ENCODE results near the gene SP1.

SP1 gene

DNA sequence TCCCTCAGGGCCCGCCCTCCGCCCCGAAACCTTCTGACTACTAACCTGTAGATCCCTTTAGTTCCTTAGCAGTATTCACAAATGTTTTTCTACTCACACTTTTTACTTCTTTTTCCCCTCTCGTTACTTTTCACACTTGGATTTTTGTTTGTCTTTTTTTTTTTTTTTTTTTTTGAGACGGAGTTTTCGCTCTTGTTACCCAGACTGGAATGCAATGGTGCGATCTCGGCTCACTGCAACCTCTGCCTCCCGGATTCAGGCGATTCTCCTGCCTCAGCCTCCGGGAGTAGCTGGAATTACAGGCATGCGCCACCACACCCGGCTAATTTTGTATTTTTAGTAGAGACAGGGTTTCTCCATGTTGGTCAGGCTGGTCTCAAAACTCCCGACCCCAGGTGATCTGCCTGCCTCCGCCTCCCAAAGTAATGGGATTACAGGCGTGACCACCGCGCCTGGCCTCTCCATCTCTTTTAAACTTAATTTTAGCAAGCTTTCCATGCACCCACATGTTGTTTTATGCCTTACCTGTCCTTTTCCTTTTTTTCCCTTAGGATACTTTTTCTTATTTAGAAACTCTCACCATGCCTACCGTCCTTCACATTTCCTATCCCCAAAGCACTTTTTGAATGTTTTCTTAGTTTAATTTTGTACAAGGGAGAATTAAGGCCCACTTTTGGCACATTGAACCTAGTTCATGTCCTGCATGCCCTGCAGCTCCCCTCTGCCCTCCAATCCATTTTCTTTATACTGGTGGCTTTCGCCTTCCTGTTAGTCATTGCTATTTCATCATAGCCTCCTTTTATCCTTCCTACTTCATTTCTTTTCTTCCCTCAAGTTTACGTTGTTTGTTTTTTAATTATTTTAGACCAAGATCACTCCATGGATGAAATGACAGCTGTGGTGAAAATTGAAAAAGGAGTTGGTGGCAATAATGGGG is 1.1 kb downstream of the SP1 start (continued):
- TF ChIP-seq ZNF629 (tag by site-specific recombination; IDR thresholded peaks at IDR 0.05), result peak; percentile 20; the same call in 1 of the 2 replicates
- no peak for TF ChIP-seq PBX3 (CRISPR knock-in tag; IDR thresholded peaks at IDR 0.05)
- no peak for TF ChIP-seq ZNF366 (tag by site-specific recombination; conservative IDR thresholded peaks at IDR 0.05)
- no peak for TF ChIP-seq MEIS1 (CRISPR knock-in tag; IDR thresholded peaks at IDR 0.05; ENCODE audit: borderline replicate concordance)
- TF ChIP-seq ZNF341 (tag by site-specific recombination; IDR thresholded peaks at IDR 0.05; ENCODE audit: low read depth), result peak; percentile 52
- no peak for TF ChIP-seq ZNF792 (tag by site-specific recombination; IDR thresholded peaks at IDR 0.05)
- TF ChIP-seq ZNF600 (tag by site-specific recombination; IDR thresholded peaks at IDR 0.05), result peak; percentile 89
- no peak for TF ChIP-seq ZNF776 (tag by site-specific recombination; IDR thresholded peaks at IDR 0.05; ENCODE audit: borderline replicate concordance)
- TF ChIP-seq ZNF140 (tag by site-specific recombination; IDR thresholded peaks at IDR 0.05), result no peak
- 0 out of 2 replicates have a peak, but pooled peaks have one; percentile 28 for TF ChIP-seq ZNF324 (tag by site-specific recombination; IDR thresholded peaks at IDR 0.05)
- TF ChIP-seq, protein P1, sequence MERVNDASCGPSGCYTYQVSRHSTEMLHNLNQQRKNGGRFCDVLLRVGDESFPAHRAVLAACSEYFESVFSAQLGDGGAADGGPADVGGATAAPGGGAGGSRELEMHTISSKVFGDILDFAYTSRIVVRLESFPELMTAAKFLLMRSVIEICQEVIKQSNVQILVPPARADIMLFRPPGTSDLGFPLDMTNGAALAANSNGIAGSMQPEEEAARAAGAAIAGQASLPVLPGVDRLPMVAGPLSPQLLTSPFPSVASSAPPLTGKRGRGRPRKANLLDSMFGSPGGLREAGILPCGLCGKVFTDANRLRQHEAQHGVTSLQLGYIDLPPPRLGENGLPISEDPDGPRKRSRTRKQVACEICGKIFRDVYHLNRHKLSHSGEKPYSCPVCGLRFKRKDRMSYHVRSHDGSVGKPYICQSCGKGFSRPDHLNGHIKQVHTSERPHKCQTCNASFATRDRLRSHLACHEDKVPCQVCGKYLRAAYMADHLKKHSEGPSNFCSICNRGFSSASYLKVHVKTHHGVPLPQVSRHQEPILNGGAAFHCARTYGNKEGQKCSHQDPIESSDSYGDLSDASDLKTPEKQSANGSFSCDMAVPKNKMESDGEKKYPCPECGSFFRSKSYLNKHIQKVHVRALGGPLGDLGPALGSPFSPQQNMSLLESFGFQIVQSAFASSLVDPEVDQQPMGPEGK (tag by site-specific recombination; IDR thresholded peaks at IDR 0.05), result peak; percentile 56; the same call in 1 of the 2 replicates
- TF ChIP-seq KLF8 (tag by site-specific recombination; IDR thresholded peaks at IDR 0.05), result peak; percentile 97
- no peak for TF ChIP-seq GFI1B (tag by site-specific recombination; IDR thresholded peaks at IDR 0.05)
- no peak for TF ChIP-seq SALL2 (tag by site-specific recombination; IDR thresholded peaks at IDR 0.05; ENCODE audit: borderline replicate concordance)
- no peak for TF ChIP-seq ZNF24 (tag by site-specific recombination; IDR thresholded peaks at IDR 0.05)
- no peak; the same call in 1 of the 2 replicates for TF ChIP-seq CTCF (tag by site-specific recombination; IDR thresholded peaks at IDR 0.05)
- TF ChIP-seq ZNF571 (tag by site-specific recombination; IDR thresholded peaks at IDR 0.05), result no peak
- TF ChIP-seq ZNF335 (tag by site-specific recombination; conservative IDR thresholded peaks at IDR 0.05), result peak; percentile 97
- TF ChIP-seq, protein P2, sequence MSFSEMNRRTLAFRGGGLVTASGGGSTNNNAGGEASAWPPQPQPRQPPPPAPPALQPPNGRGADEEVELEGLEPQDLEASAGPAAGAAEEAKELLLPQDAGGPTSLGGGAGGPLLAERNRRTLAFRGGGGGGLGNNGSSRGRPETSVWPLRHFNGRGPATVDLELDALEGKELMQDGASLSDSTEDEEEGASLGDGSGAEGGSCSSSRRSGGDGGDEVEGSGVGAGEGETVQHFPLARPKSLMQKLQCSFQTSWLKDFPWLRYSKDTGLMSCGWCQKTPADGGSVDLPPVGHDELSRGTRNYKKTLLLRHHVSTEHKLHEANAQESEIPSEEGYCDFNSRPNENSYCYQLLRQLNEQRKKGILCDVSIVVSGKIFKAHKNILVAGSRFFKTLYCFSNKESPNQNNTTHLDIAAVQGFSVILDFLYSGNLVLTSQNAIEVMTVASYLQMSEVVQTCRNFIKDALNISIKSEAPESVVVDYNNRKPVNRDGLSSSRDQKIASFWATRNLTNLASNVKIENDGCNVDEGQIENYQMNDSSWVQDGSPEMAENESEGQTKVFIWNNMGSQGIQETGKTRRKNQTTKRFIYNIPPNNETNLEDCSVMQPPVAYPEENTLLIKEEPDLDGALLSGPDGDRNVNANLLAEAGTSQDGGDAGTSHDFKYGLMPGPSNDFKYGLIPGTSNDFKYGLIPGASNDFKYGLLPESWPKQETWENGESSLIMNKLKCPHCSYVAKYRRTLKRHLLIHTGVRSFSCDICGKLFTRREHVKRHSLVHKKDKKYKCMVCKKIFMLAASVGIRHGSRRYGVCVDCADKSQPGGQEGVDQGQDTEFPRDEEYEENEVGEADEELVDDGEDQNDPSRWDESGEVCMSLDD (tag by site-specific recombination; IDR thresholded peaks at IDR 0.05), result 0 out of 2 replicates have a peak, but pooled peaks have one; percentile 21
- 0 out of 2 replicates have a peak, but pooled peaks have one; percentile 8 for TF ChIP-seq ZSCAN4 (tag by site-specific recombination; IDR thresholded peaks at IDR 0.05)
- TF ChIP-seq SCRT2 (tag by site-specific recombination; IDR thresholded peaks at IDR 0.05), result peak; percentile 90
- TF ChIP-seq, protein P3, sequence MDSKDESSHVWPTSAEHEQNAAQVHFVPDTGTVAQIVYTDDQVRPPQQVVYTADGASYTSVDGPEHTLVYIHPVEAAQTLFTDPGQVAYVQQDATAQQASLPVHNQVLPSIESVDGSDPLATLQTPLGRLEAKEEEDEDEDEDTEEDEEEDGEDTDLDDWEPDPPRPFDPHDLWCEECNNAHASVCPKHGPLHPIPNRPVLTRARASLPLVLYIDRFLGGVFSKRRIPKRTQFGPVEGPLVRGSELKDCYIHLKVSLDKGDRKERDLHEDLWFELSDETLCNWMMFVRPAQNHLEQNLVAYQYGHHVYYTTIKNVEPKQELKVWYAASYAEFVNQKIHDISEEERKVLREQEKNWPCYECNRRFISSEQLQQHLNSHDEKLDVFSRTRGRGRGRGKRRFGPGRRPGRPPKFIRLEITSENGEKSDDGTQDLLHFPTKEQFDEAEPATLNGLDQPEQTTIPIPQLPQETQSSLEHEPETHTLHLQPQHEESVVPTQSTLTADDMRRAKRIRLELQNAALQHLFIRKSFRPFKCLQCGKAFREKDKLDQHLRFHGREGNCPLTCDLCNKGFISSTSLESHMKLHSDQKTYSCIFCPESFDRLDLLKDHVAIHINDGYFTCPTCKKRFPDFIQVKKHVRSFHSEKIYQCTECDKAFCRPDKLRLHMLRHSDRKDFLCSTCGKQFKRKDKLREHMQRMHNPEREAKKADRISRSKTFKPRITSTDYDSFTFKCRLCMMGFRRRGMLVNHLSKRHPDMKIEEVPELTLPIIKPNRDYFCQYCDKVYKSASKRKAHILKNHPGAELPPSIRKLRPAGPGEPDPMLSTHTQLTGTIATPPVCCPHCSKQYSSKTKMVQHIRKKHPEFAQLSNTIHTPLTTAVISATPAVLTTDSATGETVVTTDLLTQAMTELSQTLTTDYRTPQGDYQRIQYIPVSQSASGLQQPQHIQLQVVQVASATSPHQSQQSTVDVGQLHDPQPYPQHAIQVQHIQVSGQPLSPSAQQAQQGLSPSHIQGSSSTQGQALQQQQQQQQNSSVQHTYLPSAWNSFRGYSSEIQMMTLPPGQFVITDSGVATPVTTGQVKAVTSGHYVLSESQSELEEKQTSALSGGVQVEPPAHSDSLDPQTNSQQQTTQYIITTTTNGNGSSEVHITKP (tag by site-specific recombination; IDR thresholded peaks at IDR 0.05), result peak; percentile 95
- peak; percentile 65; the same call in 1 of the 2 replicates for TF ChIP-seq ZEB2 (tag by site-specific recombination; IDR thresholded peaks at IDR 0.05)
- TF ChIP-seq ZNF664 (tag by site-specific recombination; IDR thresholded peaks at IDR 0.05), result no peak
- peak; percentile 66; the same call in 1 of the 2 replicates for TF ChIP-seq KLF9 (tag by site-specific recombination; IDR thresholded peaks at IDR 0.05; ENCODE audit: low read depth)
- no peak for TF ChIP-seq ZNF132 (tag by site-specific recombination; IDR thresholded peaks at IDR 0.05; ENCODE audit: borderline replicate concordance)

Measured in HEK293 (cell line).